ENCODE measurements around the gene CTDSPL.

Gene CTDSPL

DNA sequence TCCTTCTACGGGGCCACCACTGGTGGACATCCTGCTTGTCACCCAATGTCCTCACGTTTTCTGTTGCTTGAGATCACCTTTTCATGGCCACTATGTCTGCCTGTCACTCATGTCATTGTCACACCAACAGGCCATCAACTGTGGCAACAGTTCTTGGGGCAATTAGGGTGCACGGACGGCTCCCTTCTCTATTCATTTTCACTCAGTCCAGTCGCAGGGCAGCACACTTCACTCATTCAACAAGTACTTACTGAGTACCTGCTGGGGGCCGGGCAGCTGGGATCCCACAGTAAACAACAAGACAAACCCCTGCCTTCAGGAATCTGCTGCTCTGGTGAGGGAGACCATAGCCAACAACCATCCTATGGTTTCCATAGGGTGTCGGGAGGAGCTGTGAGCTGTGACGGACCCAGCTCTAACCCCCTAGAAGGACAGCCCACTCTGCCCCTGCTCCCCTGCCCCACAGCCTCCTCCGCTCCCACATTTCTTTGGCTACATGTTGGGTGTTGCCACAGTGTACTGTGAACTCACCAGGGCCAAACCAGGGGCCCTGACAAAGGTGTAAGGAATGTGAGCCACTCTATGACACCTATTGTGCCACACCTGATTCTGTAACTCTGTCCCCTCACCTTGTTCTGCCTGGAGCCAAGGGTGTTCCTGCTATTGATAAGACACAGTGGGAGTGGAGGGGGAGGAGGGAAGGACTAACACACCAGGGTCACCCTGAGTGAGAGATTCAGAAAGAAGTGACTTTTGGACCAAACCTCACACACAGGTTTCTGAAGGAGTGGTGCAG, 130.8 kb downstream of the CTDSPL start:
- DNase-seq (ENCODE audit: insufficient read length, low spot score) = no peak
- TF ChIP-seq, protein P1, sequence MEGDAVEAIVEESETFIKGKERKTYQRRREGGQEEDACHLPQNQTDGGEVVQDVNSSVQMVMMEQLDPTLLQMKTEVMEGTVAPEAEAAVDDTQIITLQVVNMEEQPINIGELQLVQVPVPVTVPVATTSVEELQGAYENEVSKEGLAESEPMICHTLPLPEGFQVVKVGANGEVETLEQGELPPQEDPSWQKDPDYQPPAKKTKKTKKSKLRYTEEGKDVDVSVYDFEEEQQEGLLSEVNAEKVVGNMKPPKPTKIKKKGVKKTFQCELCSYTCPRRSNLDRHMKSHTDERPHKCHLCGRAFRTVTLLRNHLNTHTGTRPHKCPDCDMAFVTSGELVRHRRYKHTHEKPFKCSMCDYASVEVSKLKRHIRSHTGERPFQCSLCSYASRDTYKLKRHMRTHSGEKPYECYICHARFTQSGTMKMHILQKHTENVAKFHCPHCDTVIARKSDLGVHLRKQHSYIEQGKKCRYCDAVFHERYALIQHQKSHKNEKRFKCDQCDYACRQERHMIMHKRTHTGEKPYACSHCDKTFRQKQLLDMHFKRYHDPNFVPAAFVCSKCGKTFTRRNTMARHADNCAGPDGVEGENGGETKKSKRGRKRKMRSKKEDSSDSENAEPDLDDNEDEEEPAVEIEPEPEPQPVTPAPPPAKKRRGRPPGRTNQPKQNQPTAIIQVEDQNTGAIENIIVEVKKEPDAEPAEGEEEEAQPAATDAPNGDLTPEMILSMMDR (IDR thresholded peaks at IDR 0.05; ENCODE audit: insufficient read depth, missing control alignments) = no peak
- no peak for FAIRE-seq

DNA sequence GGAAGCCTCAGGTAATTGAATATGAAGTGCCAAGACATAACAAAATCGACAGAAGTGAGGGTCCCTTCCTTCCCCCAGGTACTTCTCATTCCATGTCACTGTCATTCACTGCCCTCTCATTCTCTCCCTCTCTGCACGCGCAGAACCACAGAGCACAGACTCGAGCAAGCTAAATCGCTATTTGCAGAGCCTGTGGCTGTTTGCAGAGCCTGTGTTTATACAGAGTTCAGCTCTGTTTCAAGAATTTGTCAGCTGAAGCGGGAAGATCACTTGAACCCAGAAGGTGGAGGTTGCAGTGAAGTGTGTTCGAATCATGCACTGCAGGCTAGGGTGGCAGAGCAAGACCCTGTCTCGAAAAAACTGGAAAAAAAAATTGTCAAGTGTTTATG, 131.4 kb downstream of the CTDSPL start:
- DNase-seq (ENCODE audit: insufficient read length, low spot score) (no peak), FAIRE-seq (no peak)
- TF ChIP-seq, protein P1 (IDR thresholded peaks at IDR 0.05; ENCODE audit: insufficient read depth, missing control alignments) = no peak

DNA sequence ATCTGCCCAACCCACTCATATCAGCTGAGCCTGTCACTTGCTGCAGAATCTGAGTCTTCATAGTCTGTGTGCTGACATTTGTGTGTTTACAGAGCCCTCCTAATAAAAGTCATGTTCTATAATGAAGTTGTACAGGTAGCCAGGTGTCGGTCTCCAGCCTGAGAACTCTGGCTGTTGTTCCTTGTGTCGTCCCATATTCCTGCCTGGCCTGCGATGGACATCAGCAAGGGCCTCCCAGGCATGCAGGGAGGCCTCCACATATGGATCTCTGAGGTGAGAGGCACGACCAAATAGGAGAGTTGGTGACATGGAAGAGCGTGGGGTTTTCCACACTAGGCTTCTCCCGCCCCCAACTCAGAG, 131.8 kb downstream of the CTDSPL start:
- DNase-seq (ENCODE audit: insufficient read length, low spot score) (no peak), FAIRE-seq (no peak)
- TF ChIP-seq, protein P1 (IDR thresholded peaks at IDR 0.05; ENCODE audit: insufficient read depth, missing control alignments) = no peak

DNA sequence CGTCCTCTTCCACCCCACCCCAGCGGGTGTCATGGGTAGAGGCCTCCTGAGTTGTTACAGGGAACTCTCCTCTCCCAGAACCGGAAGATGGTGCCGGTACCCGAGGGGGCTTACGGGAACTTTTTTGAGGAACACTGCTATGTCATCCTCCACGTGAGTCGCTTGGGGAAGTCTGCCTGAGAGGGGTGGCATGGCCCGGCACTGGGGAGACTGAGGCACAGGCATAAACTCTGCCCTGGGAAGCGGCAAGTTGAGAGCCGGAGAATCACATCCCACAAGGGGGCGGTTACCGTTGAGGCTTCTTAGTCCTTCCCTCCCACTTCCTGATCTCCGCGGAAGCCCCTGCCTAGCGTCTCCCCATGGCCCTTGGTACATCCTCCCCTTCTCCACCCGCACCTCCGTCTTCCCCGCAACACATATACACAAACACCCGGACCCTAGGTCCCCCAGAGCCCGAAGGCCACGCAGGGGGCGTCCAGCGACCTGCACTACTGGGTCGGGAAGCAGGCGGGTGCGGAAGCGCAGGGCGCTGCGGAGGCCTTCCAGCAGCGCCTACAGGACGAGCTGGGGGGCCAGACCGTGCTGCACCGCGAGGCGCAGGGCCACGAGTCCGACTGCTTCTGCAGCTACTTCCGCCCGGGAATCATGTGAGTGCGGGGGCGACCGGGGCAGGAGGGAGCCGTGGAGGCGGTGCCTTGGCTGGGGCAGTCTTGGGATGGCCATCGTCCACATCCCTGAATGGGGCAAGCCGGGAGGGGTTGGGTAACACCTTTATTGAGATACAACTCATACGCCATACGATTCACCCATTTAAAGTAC, 132.3 kb downstream of the CTDSPL start:
- DNase-seq (ENCODE audit: insufficient read length, low spot score) (no peak), FAIRE-seq (no peak)
- TF ChIP-seq, protein P1 (IDR thresholded peaks at IDR 0.05; ENCODE audit: insufficient read depth, missing control alignments) = no peak

DNA sequence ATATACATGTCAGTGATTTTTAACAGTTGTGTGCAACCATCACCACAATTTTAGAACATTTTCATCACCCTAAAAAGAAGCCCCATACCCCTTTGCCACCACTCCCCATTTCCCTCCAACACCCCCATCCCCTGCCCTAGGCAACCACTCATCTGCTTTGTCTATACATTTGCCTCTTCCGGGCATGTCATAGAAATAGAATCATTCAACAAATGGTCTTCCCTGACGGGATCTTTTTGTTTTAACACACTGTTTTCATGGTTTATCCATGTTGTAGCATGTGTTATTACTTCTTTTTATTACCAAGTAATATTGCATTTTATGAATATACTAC, 132.9 kb downstream of the CTDSPL start:
- TF ChIP-seq, protein P1 (IDR thresholded peaks at IDR 0.05; ENCODE audit: insufficient read depth, missing control alignments) = no peak
- DNase-seq (ENCODE audit: insufficient read length, low spot score) (no peak), FAIRE-seq (no peak)

DNA sequence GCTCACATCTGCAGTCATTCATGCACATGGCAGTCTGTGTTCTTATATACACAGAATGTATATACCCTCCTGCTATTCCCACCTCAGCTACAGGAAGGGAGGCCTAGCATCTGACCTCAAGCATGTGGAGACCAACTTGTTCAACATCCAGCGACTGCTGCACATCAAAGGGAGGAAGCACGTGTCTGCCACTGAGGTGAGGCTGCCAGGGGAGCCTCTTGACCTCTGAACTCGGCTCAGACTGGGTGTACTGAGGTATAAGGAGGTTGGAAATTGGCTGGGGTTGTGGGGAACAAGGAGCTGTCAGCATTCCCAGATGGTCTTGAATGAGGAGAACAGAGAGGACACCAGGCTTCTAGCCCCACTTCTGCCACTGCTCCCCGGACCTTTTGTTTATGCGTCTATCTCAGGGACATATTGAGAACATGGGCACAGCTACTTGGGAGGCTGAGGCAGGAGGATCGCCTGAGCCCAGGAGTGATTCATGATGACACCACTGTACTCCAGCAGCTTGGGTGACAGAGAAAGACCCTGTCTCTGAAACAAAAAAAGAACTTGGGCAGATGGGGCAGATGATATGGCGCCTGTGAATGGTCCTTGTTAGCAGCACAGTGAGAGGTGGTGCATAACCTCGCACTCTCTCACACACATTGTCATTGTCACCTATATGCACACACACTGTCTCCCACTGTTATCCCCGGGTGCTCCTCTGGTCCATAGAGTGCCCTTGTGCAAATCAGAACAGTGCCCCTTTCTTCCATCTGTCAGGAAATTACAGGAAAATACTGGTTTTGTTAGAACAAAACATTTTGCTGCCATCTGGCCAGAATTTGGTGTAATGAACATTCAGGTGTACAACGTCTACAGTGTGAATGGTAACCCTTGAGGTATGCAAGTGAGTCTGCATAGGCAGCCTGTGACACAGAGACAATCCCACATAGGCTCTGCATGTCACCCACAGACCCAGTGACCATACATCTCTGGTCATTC, 134.3 kb downstream of the CTDSPL start:
- FAIRE-seq = no peak
- no peak for DNase-seq (ENCODE audit: insufficient read length, low spot score)

More for the DNA sequence above, 134.3 kb downstream of the CTDSPL start:
- TF ChIP-seq, protein P1 (IDR thresholded peaks at IDR 0.05; ENCODE audit: insufficient read depth, missing control alignments) = no peak
